ENCODE data around the gene DNAJB11. TPM values are rescaled to one million over a fixed set of nuclear protein-coding genes. Genes with fewer than 3 reads are reported as not detected.

The DNAJB11 gene
- total RNA-seq, 1 donor from 2014 or later, result 84.3 TPM

DNA sequence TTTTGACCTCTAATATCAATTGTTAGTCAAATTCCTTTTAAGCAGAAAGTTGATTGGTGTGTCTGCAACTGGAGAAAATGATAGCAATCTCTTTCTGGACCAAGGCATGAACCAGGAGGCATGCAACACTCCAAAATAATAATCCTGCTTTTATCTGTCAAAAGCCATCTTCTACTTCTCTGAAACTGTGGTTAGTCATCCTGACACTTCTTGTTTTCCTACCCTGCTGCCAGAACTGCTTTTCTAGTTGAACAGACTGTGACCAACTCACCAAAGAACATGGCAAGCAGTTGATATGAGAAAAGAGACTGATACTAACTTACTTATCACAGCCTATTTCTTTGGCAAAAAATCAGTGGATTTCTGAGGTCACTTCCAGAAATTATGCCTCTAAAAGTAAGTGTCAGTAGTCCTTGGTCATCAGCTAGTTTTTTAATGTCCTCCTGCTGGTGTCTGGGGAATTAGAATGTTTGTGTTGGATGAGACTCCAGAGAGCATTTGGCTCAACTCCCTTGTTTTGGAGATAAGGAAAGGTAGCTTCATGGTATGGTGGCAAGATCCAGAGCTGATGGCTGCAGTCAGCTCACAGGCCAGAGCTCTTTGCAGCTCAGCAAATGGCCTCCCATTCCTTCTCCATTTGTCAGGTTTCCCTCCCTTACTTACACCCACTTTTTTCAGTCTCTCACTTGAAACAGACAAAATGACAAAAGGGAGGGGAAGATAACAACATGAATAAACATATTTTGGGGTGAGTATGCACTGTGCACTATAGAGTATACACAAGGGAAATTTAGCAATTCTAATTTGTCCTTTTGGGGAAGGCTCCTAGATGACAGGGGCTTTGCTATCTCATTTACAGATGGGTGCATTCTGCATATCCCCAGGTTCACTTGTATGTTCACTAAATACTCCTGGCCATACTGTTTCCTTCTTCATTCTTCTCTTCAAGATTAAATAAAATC lies 33.4 kb upstream of the DNAJB11 start:
- Mint-ChIP-seq H3K27me3 (ENCODE audit: low read depth, unreplicated experiment) (peaks cover 7% of the 10 kb centered on the region), H3K4me3 (ENCODE audit: unreplicated experiment) (no peak overlapping the region), H3K9me3 (ENCODE audit: unreplicated experiment) (no peaks in the 10 kb centered on the region), H3K27ac (ENCODE audit: unreplicated experiment) (no peak overlapping the region), H3K4me1 (ENCODE audit: low read depth, unreplicated experiment) (peaks cover 14% of the 10 kb centered on the region), H3K36me3 (ENCODE audit: low read depth, unreplicated experiment) (peaks cover 5% of the 10 kb centered on the region)
- TF ChIP-seq EZH2 (IDR thresholded peaks at IDR 0.05; ENCODE audit: insufficient read depth, low read length), result no peak
- TF ChIP-seq, protein P1, sequence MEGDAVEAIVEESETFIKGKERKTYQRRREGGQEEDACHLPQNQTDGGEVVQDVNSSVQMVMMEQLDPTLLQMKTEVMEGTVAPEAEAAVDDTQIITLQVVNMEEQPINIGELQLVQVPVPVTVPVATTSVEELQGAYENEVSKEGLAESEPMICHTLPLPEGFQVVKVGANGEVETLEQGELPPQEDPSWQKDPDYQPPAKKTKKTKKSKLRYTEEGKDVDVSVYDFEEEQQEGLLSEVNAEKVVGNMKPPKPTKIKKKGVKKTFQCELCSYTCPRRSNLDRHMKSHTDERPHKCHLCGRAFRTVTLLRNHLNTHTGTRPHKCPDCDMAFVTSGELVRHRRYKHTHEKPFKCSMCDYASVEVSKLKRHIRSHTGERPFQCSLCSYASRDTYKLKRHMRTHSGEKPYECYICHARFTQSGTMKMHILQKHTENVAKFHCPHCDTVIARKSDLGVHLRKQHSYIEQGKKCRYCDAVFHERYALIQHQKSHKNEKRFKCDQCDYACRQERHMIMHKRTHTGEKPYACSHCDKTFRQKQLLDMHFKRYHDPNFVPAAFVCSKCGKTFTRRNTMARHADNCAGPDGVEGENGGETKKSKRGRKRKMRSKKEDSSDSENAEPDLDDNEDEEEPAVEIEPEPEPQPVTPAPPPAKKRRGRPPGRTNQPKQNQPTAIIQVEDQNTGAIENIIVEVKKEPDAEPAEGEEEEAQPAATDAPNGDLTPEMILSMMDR (IDR thresholded peaks at IDR 0.05; ENCODE audit: insufficient read depth, low read depth, low read length), result no peak
- peak; percentile 37 for DNase-seq (ENCODE audit: low read depth)
- Histone ChIP-seq H4K20me1 (ENCODE audit: insufficient read depth, low read length) (no peaks in the 10 kb centered on the region), H3K79me2 (ENCODE audit: insufficient read depth, low read length) (no peaks in the 10 kb centered on the region), H3K4me3 (ENCODE audit: insufficient read depth, low read depth, low read length) (no peak overlapping the region), H3K27ac (ENCODE audit: low read depth, low read length) (no peak overlapping the region), H3K9ac (ENCODE audit: low read length) (no peak overlapping the region), H3K4me2 (ENCODE audit: low read length) (no peak overlapping the region), H3K9me3 (ENCODE audit: insufficient read depth, low read depth, low read length) (no peaks in the 10 kb centered on the region), H3K36me3 (ENCODE audit: insufficient read depth, low read length) (no peaks in the 10 kb centered on the region), H3K27me3 (ENCODE audit: insufficient read depth, low read length) (no peaks in the 10 kb centered on the region), H2AFZ (ENCODE audit: low read depth, low read length) (no peak overlapping the region), H3K4me1 (ENCODE audit: insufficient read depth, low read length) (peaks cover 12% of the 10 kb centered on the region)
- FAIRE-seq, result no peak

DNA sequence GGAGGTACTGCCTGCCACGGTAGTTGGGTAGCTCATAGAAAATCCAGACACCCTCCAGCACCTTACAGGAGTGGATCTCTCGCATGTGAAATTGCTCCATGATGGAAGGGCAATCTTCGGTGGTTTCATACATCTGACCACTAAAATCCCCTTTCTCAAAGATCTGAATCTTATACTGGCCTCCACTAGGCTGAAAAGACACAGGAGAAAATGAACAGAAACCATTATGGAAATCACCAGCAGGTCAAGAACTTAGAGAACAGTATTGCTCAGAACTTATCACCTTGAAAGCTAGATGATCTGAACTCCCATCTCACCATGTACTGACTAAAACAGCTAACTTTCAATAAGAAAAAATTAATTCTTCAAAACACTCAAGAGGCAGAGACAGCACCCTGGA lies 31.7 kb upstream of the DNAJB11 start:
- no peak for TF ChIP-seq EZH2 (IDR thresholded peaks at IDR 0.05; ENCODE audit: insufficient read depth, low read length)
- TF ChIP-seq, protein P1 (IDR thresholded peaks at IDR 0.05; ENCODE audit: insufficient read depth, low read depth, low read length), result no peak
- peaks cover 5% of the 10 kb centered on the region for H3K36me3 Mint-ChIP-seq (ENCODE audit: low read depth, unreplicated experiment)
- Histone ChIP-seq H3K27me3 (ENCODE audit: insufficient read depth, low read length) (no peaks in the 10 kb centered on the region), H3K36me3 (ENCODE audit: insufficient read depth, low read length) (no peaks in the 10 kb centered on the region), H3K4me3 (ENCODE audit: insufficient read depth, low read depth, low read length) (no peak overlapping the region), H3K4me1 (ENCODE audit: insufficient read depth, low read length) (peaks cover 12% of the 10 kb centered on the region), H3K79me2 (ENCODE audit: insufficient read depth, low read length) (no peaks in the 10 kb centered on the region), H3K9ac (ENCODE audit: low read length) (no peak overlapping the region), H3K27ac (ENCODE audit: low read depth, low read length) (no peak overlapping the region), H3K4me2 (ENCODE audit: low read length) (no peak overlapping the region), H3K9me3 (ENCODE audit: insufficient read depth, low read depth, low read length) (no peaks in the 10 kb centered on the region), H4K20me1 (ENCODE audit: insufficient read depth, low read length) (no peaks in the 10 kb centered on the region), H2AFZ (ENCODE audit: low read depth, low read length) (no peak overlapping the region)
- FAIRE-seq, result no peak
- no peaks in the 10 kb centered on the region for H3K9me3 Mint-ChIP-seq (ENCODE audit: unreplicated experiment)
- peaks cover 14% of the 10 kb centered on the region for H3K4me1 Mint-ChIP-seq (ENCODE audit: low read depth, unreplicated experiment)
- peaks cover 7% of the 10 kb centered on the region for H3K27me3 Mint-ChIP-seq (ENCODE audit: low read depth, unreplicated experiment)
- no peak overlapping the region for H3K4me3 Mint-ChIP-seq (ENCODE audit: unreplicated experiment)
- no peak overlapping the region for H3K27ac Mint-ChIP-seq (ENCODE audit: unreplicated experiment)
- no peak for DNase-seq (ENCODE audit: low read depth)

Data from astrocyte (in vitro differentiated cells and primary cell).